HepG2 (cell line): ENCODE results near the gene SGIP1. TPM values are rescaled to one million over a fixed set of nuclear protein-coding genes. Genes with fewer than 3 reads are reported as not detected.

Experiments used
- AKNA ChIP-seq: sonication (generic); formaldehyde crosslinking; IDR thresholded peaks from 2 replicates; pipeline ENCODE4 v1.4.0; 2020; ENCODE audit warnings: missing genetic modification reagents, borderline replicate concordance
- CAMTA2 ChIP-seq: sonication (generic); formaldehyde crosslinking; IDR thresholded peaks from 2 replicates; pipeline ENCODE4 v1.4.0; 2020; ENCODE audit warnings: mild to moderate bottlenecking, missing genetic modification reagents, borderline replicate concordance
- FLYWCH1 ChIP-seq: sonication (generic); formaldehyde crosslinking; IDR thresholded peaks from 2 replicates; pipeline ENCODE4 v1.8.1; 2023; ENCODE audit warnings: mild to moderate bottlenecking, missing genetic modification reagents
- FOSL2 ChIP-seq: sonication (generic); formaldehyde crosslinking; IDR thresholded peaks from 2 replicates; pipeline ENCODE4 v1.4.0; 2020; ENCODE audit warnings: missing genetic modification reagents
- IRX3 ChIP-seq: sonication (generic); formaldehyde crosslinking; IDR thresholded peaks from 2 replicates; pipeline ENCODE4 v1.8.1; 2023; ENCODE audit warnings: mild to moderate bottlenecking, low read depth, missing genetic modification reagents, borderline replicate concordance
- NFAT5 ChIP-seq: sonication (generic); formaldehyde crosslinking; IDR thresholded peaks from 2 replicates; pipeline ENCODE4 v1.4.0; 2020; ENCODE audit warnings: missing genetic modification reagents
- TOE1 ChIP-seq: sonication (generic); formaldehyde crosslinking; IDR thresholded peaks from 2 replicates; pipeline ENCODE4 v1.4.0; 2020; ENCODE audit warnings: mild to moderate bottlenecking, missing genetic modification reagents
- ZKSCAN1 ChIP-seq: fragments of 150-350 bp; IDR thresholded peaks from 2 replicates; pipeline ENCODE4 v1.6.1; 2014; ENCODE audit warnings: low read length
- ZNF704 ChIP-seq: sonication (generic); formaldehyde crosslinking; IDR thresholded peaks from 2 replicates; pipeline ENCODE4 v1.8.1; 2023; ENCODE audit warnings: mild to moderate bottlenecking, inconsistent platforms, moderate library complexity, missing genetic modification reagents, borderline replicate concordance
- ZNF761 ChIP-seq: sonication (generic); formaldehyde crosslinking; conservative IDR thresholded peaks from 2 replicates; pipeline ENCODE4 v1.4.0; 2020; ENCODE audit warnings: mild to moderate bottlenecking, missing genetic modification reagents
- ZNF775 ChIP-seq: sonication (generic); formaldehyde crosslinking; IDR thresholded peaks from 2 replicates; pipeline ENCODE4 v1.4.0; 2020; ENCODE audit warnings: missing genetic modification reagents, mild to moderate bottlenecking, moderate library complexity, borderline replicate concordance
- polyA plus RNA-seq, 8 experiments: library from polyadenylated mRNA; depleted of rRNA in 3 of 8; stranded (reverse) in 7 of 8; unstranded in 1 of 8; fragments of >200 nt; fragmentation: Illumina TruSeq in 4 of 8; extraction: Trizol in 4 of 8; gene quantifications; 2 replicates each; pipeline versions ENCODE4 v1.2.1 to v1.2.3, GENCODE V29; 2011 to 2016; ENCODE audit warnings: low read depth in 4 of 8, missing spikeins in 1 of 8, mixed read lengths in 1 of 8; ENCODE audit not compliant: insufficient read depth in 1 of 8
- total RNA-seq, 5 experiments: library from RNA; depleted of rRNA; stranded (reverse); fragments of >200 nt; fragmentation: Illumina TruSeq; extraction: Trizol; gene quantifications; 2 replicates each; pipeline ENCODE4 v1.2.3, GENCODE V29; 2016; ENCODE audit warnings: low read depth in 1 of 5

The SGIP1 gene
- total and polyA plus RNA-seq, 2 of the 13 experiments (the other 11 are each of a cell fraction or from before 2014, with no cell fraction given): not detected

GRCh38 chr1:66490816-66491215 is 43.1 kb upstream of the SGIP1 start (continued):
- TF ChIP-seq FOSL2 (no peak), AKNA (CRISPR knock-in tag) (no peak), CAMTA2 (CRISPR knock-in tag) (no peak), ZNF761 (CRISPR knock-in tag) (no peak), TOE1 (CRISPR knock-in tag) (no peak), ZKSCAN1 (no peak), IRX3 (CRISPR knock-in tag) (no peak), ZNF775 (CRISPR knock-in tag) (no peak), FLYWCH1 (CRISPR knock-in tag) (no peak), ZNF704 (CRISPR knock-in tag) (no peak), NFAT5 (CRISPR knock-in tag) (no peak)
